HepG2 (cell line): ENCODE results near the gene LACTBL1. TPM values are rescaled to one million over a fixed set of nuclear protein-coding genes. Genes with fewer than 3 reads are reported as not detected.

ENCODE experiments used
- ATAC-seq: fragments of 200-7000 bp; cut with Tn5 transposase; 3 replicates; pipeline ENCODE4 v1.9.1; 2020; ENCODE audit warnings: mild to moderate bottlenecking, moderate library complexity
- BruUV-seq: library from RNA; stranded (reverse); fragments of 400-500 nt; replicated peaks from 2 replicates; lab custom pipeline; 2021; lab: Mats Ljungman, UMichigan
- CTCF ChIA-PET: fragments of 300-600 bp; formaldehyde crosslinking; extraction: SDS; loops from one replicate; lab custom pipeline; 2021; ENCODE audit warnings: low total read pairs, inconsistent platforms, low intra/inter-chr PET ratio; lab: Yijun Ruan, JAX
- POLR2A ChIA-PET: fragments of 350-600 bp; sonication (Branson Sonifier 250); formaldehyde crosslinking; loops from one replicate; lab custom pipeline; 2020; ENCODE audit warnings: antibody characterized with exemption, inconsistent platforms; lab: Yijun Ruan, JAX
- DNase-seq: peaks from one replicate; pipeline ENCODE4 v3.0.0-alpha.2; 2015; ENCODE audit warnings: low spot score
- FAIRE-seq: peaks from 3 replicates; lab custom pipeline; 2011; peaks lifted over from hg19 to GRCh38; lab: Jason Lieb, UNC
- H2AFZ ChIP-seq: one replicate; pipeline ENCODE4 v1.6.1; 2011; ENCODE audit warnings: low read length, inconsistent platforms
- H3K27ac ChIP-seq: fragments of 300-600 bp; 3 replicates; pipeline ENCODE4 v1.8.0; 2011; ENCODE audit warnings: mixed run types, mild to moderate bottlenecking, mixed read lengths, low read length, inconsistent platforms; ENCODE audit not compliant: insufficient read depth; ENCODE audit errors: extremely low read length
- H3K27me3 ChIP-seq, 2 experiments: fragments of 200-600 bp in 1 of 2; 2 replicates in 1 of 2; 3 replicates in 1 of 2; pipeline versions ENCODE4 v1.6.0 to v1.8.0; 2011; ENCODE audit warnings: low read length in 2 of 2, mild to moderate bottlenecking in 2 of 2, moderate library complexity in 2 of 2, inconsistent platforms in 1 of 2; ENCODE audit not compliant: insufficient read depth in 2 of 2, control insufficient read depth in 1 of 2
- H3K36me3 ChIP-seq, 2 experiments: fragments of 200-600 bp in 1 of 2; replicated peaks in 1 of 2; 2 replicates in 1 of 2; 3 replicates in 1 of 2; pipeline versions ENCODE4 v1.5.1 to v1.8.0; 2011; ENCODE audit warnings: low read length in 2 of 2, inconsistent platforms in 1 of 2; ENCODE audit not compliant: insufficient read depth in 2 of 2, control insufficient read depth in 1 of 2
- H3K4me1 ChIP-seq: 2 replicates; pipeline ENCODE4 v1.5.1; 2012; ENCODE audit warnings: low read length, inconsistent platforms; ENCODE audit not compliant: insufficient read depth
- H3K4me2 ChIP-seq: 2 replicates; pipeline ENCODE4 v1.6.0; 2011; ENCODE audit warnings: low read depth, low read length, inconsistent platforms
- H3K4me3 ChIP-seq, 3 experiments: fragments of 200-600 bp in 1 of 3; sonication (generic), shearing (Covaris generic) in 1 of 3; replicated peaks in 1 of 3; 2 replicates each; pipeline ENCODE4 v1.5.1; 2011 to 2016; ENCODE audit warnings: low read length in 3 of 3, inconsistent platforms in 2 of 3, low read depth in 2 of 3, mild to moderate bottlenecking in 2 of 3, control low read depth in 1 of 3, mixed read lengths in 1 of 3; ENCODE audit not compliant: insufficient read depth in 1 of 3
- H3K79me2 ChIP-seq: one replicate; pipeline ENCODE4 v1.6.1; 2011; ENCODE audit warnings: low read length, inconsistent platforms; ENCODE audit not compliant: insufficient read depth
- H3K9ac ChIP-seq: 2 replicates; pipeline ENCODE4 v1.6.0; 2011; ENCODE audit warnings: mild to moderate bottlenecking, low read depth, low read length, inconsistent platforms; ENCODE audit not compliant: insufficient read depth
- H3K9me3 ChIP-seq: 2 replicates; pipeline ENCODE4 v1.5.1; 2012; ENCODE audit warnings: mild to moderate bottlenecking, low read length
- H4K20me1 ChIP-seq: 2 replicates; pipeline ENCODE4 v1.6.0; 2011; ENCODE audit warnings: inconsistent platforms, mild to moderate bottlenecking, low read length, moderate library complexity; ENCODE audit not compliant: insufficient read depth
- ARID4A ChIP-seq: sonication (generic); formaldehyde crosslinking; IDR thresholded peaks from 2 replicates; pipeline ENCODE4 v1.5.0; 2020; ENCODE audit warnings: mild to moderate bottlenecking, missing genetic modification reagents, borderline replicate concordance
- FOXO1 ChIP-seq: sonication (generic); formaldehyde crosslinking; IDR thresholded peaks from 2 replicates; pipeline ENCODE4 v1.4.0; 2020; ENCODE audit warnings: missing genetic modification reagents
- NFE2 ChIP-seq: sonication (generic); formaldehyde crosslinking; IDR thresholded peaks from 2 replicates; pipeline ENCODE4 v1.4.0; 2020; ENCODE audit warnings: missing genetic modification reagents
- NR2F2 ChIP-seq: IDR thresholded peaks from 2 replicates; pipeline ENCODE4 v1.6.1; 2012; ENCODE audit warnings: low read depth, inconsistent platforms, borderline replicate concordance
- PATZ1 ChIP-seq: sonication (generic); formaldehyde crosslinking; IDR thresholded peaks from 2 replicates; pipeline ENCODE4 v1.4.0; 2020; ENCODE audit warnings: missing genetic modification reagents
- PTBP1 ChIP-seq: fragments of 200-400 bp; formaldehyde crosslinking; IDR thresholded peaks from 2 replicates; pipeline ENCODE4 v1.6.1; 2018; ENCODE audit warnings: low read length, low read depth; ENCODE audit not compliant: poor library complexity, severe bottlenecking
- RCOR2 ChIP-seq: IDR thresholded peaks from 2 replicates; pipeline ENCODE4 v1.6.1; 2016; ENCODE audit warnings: missing biosample characterization, missing genetic modification reagents
- SALL1 ChIP-seq: sonication (generic); formaldehyde crosslinking; IDR thresholded peaks from 2 replicates; pipeline ENCODE4 v1.8.0; 2022; ENCODE audit warnings: mild to moderate bottlenecking, missing genetic modification reagents
- ZNF354B ChIP-seq: sonication (generic); formaldehyde crosslinking; IDR thresholded peaks from 2 replicates; pipeline ENCODE4 v1.8.0; 2022; ENCODE audit warnings: mild to moderate bottlenecking, missing genetic modification reagents
- ZNF430 ChIP-seq: sonication (generic); formaldehyde crosslinking; IDR thresholded peaks from 2 replicates; pipeline ENCODE4 v1.9.0; 2021; ENCODE audit warnings: mild to moderate bottlenecking, missing genetic modification reagents
- ZNF44 ChIP-seq: sonication (generic); formaldehyde crosslinking; IDR thresholded peaks from 2 replicates; pipeline ENCODE4 v1.5.1; 2020; ENCODE audit warnings: mild to moderate bottlenecking, missing genetic modification reagents
- ZNF446 ChIP-seq: sonication (generic); formaldehyde crosslinking; IDR thresholded peaks from 2 replicates; pipeline ENCODE4 v1.5.0; 2020; ENCODE audit warnings: mild to moderate bottlenecking, missing genetic modification reagents
- ZNF468 ChIP-seq: sonication (generic); formaldehyde crosslinking; IDR thresholded peaks from 2 replicates; pipeline ENCODE4 v1.8.0; 2022; ENCODE audit warnings: mild to moderate bottlenecking, moderate library complexity, missing genetic modification reagents
- ZNF703 ChIP-seq: sonication (generic); formaldehyde crosslinking; IDR thresholded peaks from 2 replicates; pipeline ENCODE4 v1.5.1; 2020; ENCODE audit warnings: missing genetic modification reagents, mild to moderate bottlenecking, moderate library complexity, borderline replicate concordance
- ZNF788 ChIP-seq: sonication (generic); formaldehyde crosslinking; IDR thresholded peaks from 2 replicates; pipeline ENCODE4 v1.5.0; 2020; ENCODE audit warnings: mild to moderate bottlenecking, missing genetic modification reagents, borderline replicate concordance
- WGBS: methylation state at CpG from one replicate; pipeline ENCODE4 v1.1.6; 2017; ENCODE audit warnings: low lambda C conversion rate; 5-methylcytosine and 5-hydroxymethylcytosine counted together
- in situ Hi-C: cut with HindIII; loops from 2 replicates; pipeline ENCODE4 v1.10.0; 2017; ENCODE audit warnings: low pct_unique_long_range_greater_than_20kb; ENCODE audit not compliant: extremely low pct_ligation_motif_present
- intact Hi-C: fragments of 100-400 bp; cut with micrococcal nuclease; formaldehyde crosslinking; loops from one replicate; pipeline ENCODE4 v1.10.0; 2022; ENCODE audit not compliant: unreplicated experiment
- polyA plus RNA-seq, 8 experiments: library from polyadenylated mRNA; depleted of rRNA in 3 of 8; stranded (reverse) in 7 of 8; unstranded in 1 of 8; fragments of >200 nt; fragmentation: Illumina TruSeq in 4 of 8; extraction: Trizol in 4 of 8; gene quantifications; 2 replicates each; pipeline versions ENCODE4 v1.2.1 to v1.2.3, GENCODE V29; 2011 to 2016; ENCODE audit warnings: low read depth in 4 of 8, missing spikeins in 1 of 8, mixed read lengths in 1 of 8; ENCODE audit not compliant: insufficient read depth in 1 of 8
- total RNA-seq, 5 experiments: library from RNA; depleted of rRNA; stranded (reverse); fragments of >200 nt; fragmentation: Illumina TruSeq; extraction: Trizol; gene quantifications; 2 replicates each; pipeline ENCODE4 v1.2.3, GENCODE V29; 2016; ENCODE audit warnings: low read depth in 1 of 5

LACTBL1 gene
- total and polyA plus RNA-seq, 2 of the 13 experiments (the other 11 are each of a cell fraction or from before 2014, with no cell fraction given) = 0.12 to 1.3 TPM

- Histone ChIP-seq H3K27ac (no peak overlapping the region), H3K36me3 (no peaks in the 10 kb centered on the region; a peak in 1 of 5 replicates), H4K20me1 (peaks cover 43% of the 10 kb centered on the region), H2AFZ (no peak overlapping the region), H3K4me2 (peak overlapping the region; percentile 77), H3K4me3 (peak overlapping the region; percentile 80 to 94 (median 93); a peak in 5 of 6 replicates), H3K27me3 (no peaks in the 10 kb centered on the region), H3K9ac (peak overlapping the region; percentile 98; the same call in 1 of the 2 replicates), H3K79me2 (peaks cover 76% of the 10 kb centered on the region), H3K9me3 (peaks cover 6% of the 10 kb centered on the region; the same call in 1 of the 2 replicates), H3K4me1 (peaks cover 56% of the 10 kb centered on the region)
- in situ Hi-C loops = no loop called here
- BruUV-seq = no TSS peak
- POLR2A ChIA-PET = no interaction called here
- WGBS = 75% methylated on average over 2 of the region's 2 CpGs
- CTCF ChIA-PET = no interaction called here
- no peak for FAIRE-seq
- DNase-seq = no peak
- no peak for ATAC-seq
- intact Hi-C loops = no loop called here
- TF ChIP-seq NFE2 (CRISPR knock-in tag) (no peak), ZNF44 (CRISPR knock-in tag) (no peak), SALL1 (CRISPR knock-in tag) (no peak), ZNF468 (CRISPR knock-in tag) (no peak), ZNF703 (CRISPR knock-in tag) (no peak), RCOR2 (CRISPR knock-in tag) (no peak), ZNF788 (no peak), ZNF446 (no peak), ZNF354B (no peak), ZNF430 (CRISPR knock-in tag) (no peak), PATZ1 (no peak), FOXO1 (no peak), PTBP1 (no peak), ARID4A (CRISPR knock-in tag) (no peak), NR2F2 (no peak)
These were observed 49.2 kb upstream of the LACTBL1 start for GRCh38 chr1:23021834-23022233.
